Activated T-helper 1 cell treated with anti-CD3 and anti-CD28 coated beads, Interleukin-12 subunit alpha, Interleukin-12 subunit beta, Interleukin-2, Interleukin-4 antibody, amounts not matched to agents 30 ng/mL and 10 ng/mL and 1 ng/mL, durations not matched to agents 14 hours and 24 hours and 36 hours (primary cell): ENCODE data around the gene SNIP1. TPM values are rescaled to one million over a fixed set of nuclear protein-coding genes. Genes with fewer than 3 reads are reported as not detected.
"Not testable (repeated sequence)": the region's sequence is repeated elsewhere in the genome, so short reads cannot be mapped to it uniquely, and the experiment has no call there.

Source experiments
- DNase-seq: peaks from one replicate; pipeline ENCODE4 v3.0.0; 2021; ENCODE audit warnings: low spot score
- H3K27ac Mint-ChIP-seq: one replicate; pipeline ENCODE4 v1.8.0; 2021; ENCODE audit warnings: mild to moderate bottlenecking, mixed read lengths
- H3K27me3 Mint-ChIP-seq: one replicate; pipeline ENCODE4 v1.8.0; 2022; ENCODE audit warnings: mild to moderate bottlenecking, moderate library complexity, mixed read lengths; ENCODE audit not compliant: insufficient read depth
- H3K36me3 Mint-ChIP-seq: one replicate; pipeline ENCODE4 v1.8.0; 2021; ENCODE audit warnings: low read depth, mixed read lengths
- H3K4me1 Mint-ChIP-seq: one replicate; pipeline ENCODE4 v1.8.0; 2021; ENCODE audit warnings: low read depth, mixed read lengths
- H3K4me3 Mint-ChIP-seq: one replicate; pipeline ENCODE4 v1.8.0; 2021; ENCODE audit warnings: mild to moderate bottlenecking, moderate library complexity, mixed read lengths
- H3K9me3 Mint-ChIP-seq: one replicate; pipeline ENCODE4 v1.8.0; 2021; ENCODE audit warnings: mixed read lengths
- intact Hi-C: fragments of 100-400 bp; cut with micrococcal nuclease; formaldehyde crosslinking; loops from one replicate; pipeline ENCODE4 v1.15.1; 2024
- total RNA-seq: library from RNA; stranded (reverse); gene quantifications from 2 replicates; pipeline ENCODE4 v1.2.3, GENCODE V29; 2022

SNIP1 gene
- total RNA-seq, 1 donor from 2014 or later = 30.2 TPM

GRCh38 chr1:37517569-37517968 is 36.5 kb downstream of the SNIP1 start:
- H3K27me3 Mint-ChIP-seq = no peaks in the 10 kb centered on the region
- H3K9me3 Mint-ChIP-seq = no peaks in the 10 kb centered on the region
- H3K4me3 Mint-ChIP-seq = no peak overlapping the region
- no peak for DNase-seq
- H3K36me3 Mint-ChIP-seq = peaks cover 5% of the 10 kb centered on the region
- no peak overlapping the region for H3K27ac Mint-ChIP-seq
- intact Hi-C loops = loop anchor here (10.0 kb wide), 1 partner anchor 287 kb away; the partner anchor contains the start of genes C1orf122 and YRDC
- H3K4me1 Mint-ChIP-seq = peaks cover 41% of the 10 kb centered on the region

GRCh38 chr1:37515185-37516034 is 38.7 kb downstream of the SNIP1 start:
- peak overlapping the region; percentile 89 for H3K4me3 Mint-ChIP-seq
- no peak for DNase-seq
- peaks cover 15% of the 10 kb centered on the region for H3K36me3 Mint-ChIP-seq
- H3K4me1 Mint-ChIP-seq = peaks cover 49% of the 10 kb centered on the region
- H3K27me3 Mint-ChIP-seq = no peaks in the 10 kb centered on the region
- H3K27ac Mint-ChIP-seq = peak overlapping the region; percentile 89
- no peaks in the 10 kb centered on the region for H3K9me3 Mint-ChIP-seq
- intact Hi-C loops = loop anchor here (2.0 to 10.0 kb wide), 2 partner anchors 29 to 289 kb away; partner anchors contain the start of genes C1orf122 and YRDC

GRCh38 chr1:37514350-37515184 is 39.5 kb downstream of the SNIP1 start, which contains the start of gene MEAF6:
Gene MEAF6, minus strand, starts transcription at chr1:37514766. Its CDS starts 20 bp downstream, at chr1:37514746.
- Mint-ChIP-seq H3K4me1 (peaks cover 45% of the 10 kb centered on the region), H3K27me3 (no peaks in the 10 kb centered on the region), H3K27ac (peak within 1 kb of the TSS; percentile 96), H3K4me3 (peak within 1 kb of the TSS; percentile 96), H3K36me3 (peaks cover 15% of the 10 kb centered on the region), H3K9me3 (no peaks in the 10 kb centered on the region)
- intact Hi-C loops = loop anchor here (1.0 to 10.0 kb wide), 7 partner anchors 28 to 290 kb away; partner anchors contain the start of genes C1orf122, CDCA8, GNL2 and SNIP1
- peak; percentile 84 for DNase-seq

- H3K36me3 Mint-ChIP-seq = peaks cover 20% of the 10 kb centered on the region
- H3K27me3 Mint-ChIP-seq = no peaks in the 10 kb centered on the region
- peak overlapping the region; percentile 96 for H3K4me3 Mint-ChIP-seq
- intact Hi-C loops = loop anchor here (1.0 to 10.0 kb wide), 7 partner anchors 27 to 291 kb away; partner anchors contain the start of genes C1orf122, CDCA8, GNL2 and SNIP1
- peak; percentile 20 for DNase-seq
- H3K27ac Mint-ChIP-seq = peak overlapping the region; percentile 96
- H3K9me3 Mint-ChIP-seq = no peaks in the 10 kb centered on the region
- H3K4me1 Mint-ChIP-seq = peaks cover 45% of the 10 kb centered on the region
These were observed 40.2 kb downstream of the SNIP1 start for GRCh38 chr1:37513795-37514349.

GRCh38 chr1:37509181-37509580 is 44.9 kb downstream of the SNIP1 start:
- Mint-ChIP-seq H3K4me3 (no peak overlapping the region), H3K4me1 (peaks cover 41% of the 10 kb centered on the region), H3K27ac (peak overlapping the region; percentile 8), H3K9me3 (no peaks in the 10 kb centered on the region), H3K36me3 (peaks cover 36% of the 10 kb centered on the region), H3K27me3 (no peaks in the 10 kb centered on the region)
- DNase-seq = no peak
- intact Hi-C loops = no loop called here

GRCh38 chr1:37506740-37507139 is 47.4 kb downstream of the SNIP1 start:
- Mint-ChIP-seq H3K27ac (no peak overlapping the region), H3K27me3 (no peaks in the 10 kb centered on the region), H3K36me3 (peaks cover 34% of the 10 kb centered on the region), H3K9me3 (no peaks in the 10 kb centered on the region), H3K4me3 (no peak overlapping the region), H3K4me1 (peaks cover 21% of the 10 kb centered on the region)
- intact Hi-C loops = no loop called here
- no peak for DNase-seq

GRCh38 chr1:37502791-37503190 is 51.3 kb downstream of the SNIP1 start:
- not testable (repeated sequence) for H3K27me3 Mint-ChIP-seq

GRCh38 chr1:37502104-37502503 is 52.0 kb downstream of the SNIP1 start:
- H3K36me3 Mint-ChIP-seq = peaks cover 25% of the 10 kb centered on the region

More at GRCh38 chr1:37502791-37503190, 51.3 kb downstream of the SNIP1 start:
- H3K27ac Mint-ChIP-seq, DNase-seq, H3K4me1 Mint-ChIP-seq, H3K4me3 Mint-ChIP-seq, intact Hi-C loops, H3K9me3 Mint-ChIP-seq: not testable (repeated sequence)
- H3K36me3 Mint-ChIP-seq = peaks cover 32% of the 10 kb centered on the region

GRCh38 chr1:37501661-37502060 is 52.4 kb downstream of the SNIP1 start:
- Mint-ChIP-seq H3K4me3 (no peak overlapping the region), H3K4me1 (no peaks in the 10 kb centered on the region), H3K27ac (no peak overlapping the region), H3K27me3 (no peaks in the 10 kb centered on the region), H3K9me3 (no peaks in the 10 kb centered on the region), H3K36me3 (peaks cover 25% of the 10 kb centered on the region)
- no peak for DNase-seq
- intact Hi-C loops = no loop called here

More at GRCh38 chr1:37502104-37502503, 52.0 kb downstream of the SNIP1 start:
- intact Hi-C loops = no loop called here
- Mint-ChIP-seq H3K27me3 (no peaks in the 10 kb centered on the region), H3K4me1 (no peaks in the 10 kb centered on the region), H3K27ac (no peak overlapping the region), H3K9me3 (no peaks in the 10 kb centered on the region), H3K4me3 (no peak overlapping the region)
- DNase-seq = no peak

- Mint-ChIP-seq H3K36me3 (peaks cover 25% of the 10 kb centered on the region), H3K4me1 (no peaks in the 10 kb centered on the region), H3K9me3 (no peaks in the 10 kb centered on the region), H3K27me3 (no peaks in the 10 kb centered on the region), H3K4me3 (no peak overlapping the region), H3K27ac (no peak overlapping the region)
- intact Hi-C loops = no loop called here
- no peak for DNase-seq
These were observed 55.0 kb downstream of the SNIP1 start for GRCh38 chr1:37498872-37499617.

GRCh38 chr1:37497832-37498231 is 56.3 kb downstream of the SNIP1 start:
- Mint-ChIP-seq H3K4me1 (peaks cover 5% of the 10 kb centered on the region), H3K36me3 (peaks cover 33% of the 10 kb centered on the region), H3K27ac (no peak overlapping the region), H3K4me3 (no peak overlapping the region), H3K27me3 (no peaks in the 10 kb centered on the region), H3K9me3 (no peaks in the 10 kb centered on the region)
- DNase-seq = no peak
- intact Hi-C loops = no loop called here

GRCh38 chr1:37495875-37496274 is 58.2 kb downstream of the SNIP1 start:
- no peaks in the 10 kb centered on the region for H3K9me3 Mint-ChIP-seq
- H3K36me3 Mint-ChIP-seq = peaks cover 30% of the 10 kb centered on the region
- peaks cover 5% of the 10 kb centered on the region for H3K4me1 Mint-ChIP-seq
- no peak overlapping the region for H3K4me3 Mint-ChIP-seq
- intact Hi-C loops = no loop called here
- H3K27ac Mint-ChIP-seq = no peak overlapping the region
- no peak for DNase-seq
- no peaks in the 10 kb centered on the region for H3K27me3 Mint-ChIP-seq
